Left lung (tissue), 10 donors: ENCODE results near the gene RHOF. TPM values are rescaled to one million over a fixed set of nuclear protein-coding genes. Genes with fewer than 3 reads are reported as not detected.

Source experiments
- ATAC-seq: fragments of 200-7000 bp; cut with Tn5 transposase; one replicate; pipeline ENCODE4 v1.9.1; 2020; ENCODE audit warnings: moderate library complexity
- DNase-seq, 4 donors: peaks; one replicate each; pipeline ENCODE4 v3.0.0-alpha.2; 2013 to 2020
- H3K27ac ChIP-seq, 2 donors: fragments of 200-600 bp; sonication (generic) in 1 of 2; one replicate each; pipeline versions ENCODE4 v1.5.0 to v1.8.0; 2020 to 2021
- H3K27me3 ChIP-seq, 2 donors: fragments of 200-600 bp; sonication (generic) in 1 of 2; one replicate each; pipeline versions ENCODE4 v1.5.0 to v1.8.0; 2020 to 2021
- H3K36me3 ChIP-seq, 2 donors: fragments of 200-600 bp; sonication (generic) in 1 of 2; one replicate each; pipeline versions ENCODE4 v1.5.0 to v1.8.0; 2020 to 2021
- H3K4me1 ChIP-seq, 2 donors: fragments of 200-600 bp; one replicate each; pipeline ENCODE4 v1.8.0; 2021
- H3K4me3 ChIP-seq, 2 donors: fragments of 200-600 bp; sonication (generic) in 1 of 2; one replicate each; pipeline versions ENCODE4 v1.5.0 to v1.8.0; 2020 to 2021; ENCODE audit warnings: mild to moderate bottlenecking in 1 of 2
- H3K9me3 ChIP-seq, 2 donors: fragments of 200-600 bp; sonication (generic) in 1 of 2; one replicate each; pipeline versions ENCODE4 v1.5.0 to v1.8.0; 2020 to 2021
- intact Hi-C, 2 donors: fragments of 100-400 bp; cut with DNase I; formaldehyde crosslinking; loops; one replicate each; pipeline versions ENCODE4 v1.11.2 to v1.14.2; 2022
- polyA plus RNA-seq, 6 donors: library from polyadenylated mRNA; unstranded; fragments of 120-200 nt; gene quantifications; one replicate each; pipeline ENCODE4 v1.2.1, GENCODE V29; 2013; ENCODE audit not compliant: insufficient read length in 6 of 6
- total RNA-seq, 2 donors: library from RNA; stranded (reverse); fragmentation: NEBNext Ultra II Directional; extraction: Animal tissue kit (Norgen Biotek cat#: 25700); gene quantifications; one replicate each; pipeline ENCODE4 v1.2.1, GENCODE V29; 2021
- TF ChIP-seq, protein P1 (sequence below), 2 donors: fragments of 200-600 bp; sonication (generic) in 1 of 2; IDR thresholded peaks; one replicate each; pipeline versions ENCODE4 v1.5.0 to v1.8.0; 2021; ENCODE audit warnings: antibody characterized with exemption in 2 of 2
- donor health status: DM: no; HTN: yes; CAD: no.
- donor health status: DM: no; HTN: no; CAD: no.

RHOF gene
- total and polyA plus RNA-seq, 8 donors = 8.5 to 48.3 (median 12.3) TPM

DNA sequence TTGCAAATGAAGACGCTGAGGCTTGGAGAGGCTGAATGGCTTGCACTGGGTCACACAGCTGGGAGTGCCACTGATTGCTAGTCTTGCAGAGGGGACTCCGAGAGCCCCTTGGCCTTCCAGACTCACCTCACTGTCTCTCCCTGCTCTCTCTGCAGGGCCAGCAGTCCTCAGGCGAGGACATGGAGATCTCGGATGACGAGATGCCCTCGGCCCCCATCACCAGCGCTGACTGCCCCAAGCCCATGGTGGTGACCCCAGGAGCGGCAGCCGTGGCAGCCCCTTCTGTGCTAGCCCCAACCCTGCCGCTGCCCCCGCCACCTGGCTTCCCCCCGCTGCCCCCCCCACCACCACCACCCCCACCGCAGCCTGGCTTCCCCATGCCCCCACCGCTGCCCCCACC is 20.5 kb upstream of the RHOF start:
- DNase-seq = peak in 1 of 4 donors; percentile 68
- TF ChIP-seq, protein P1, sequence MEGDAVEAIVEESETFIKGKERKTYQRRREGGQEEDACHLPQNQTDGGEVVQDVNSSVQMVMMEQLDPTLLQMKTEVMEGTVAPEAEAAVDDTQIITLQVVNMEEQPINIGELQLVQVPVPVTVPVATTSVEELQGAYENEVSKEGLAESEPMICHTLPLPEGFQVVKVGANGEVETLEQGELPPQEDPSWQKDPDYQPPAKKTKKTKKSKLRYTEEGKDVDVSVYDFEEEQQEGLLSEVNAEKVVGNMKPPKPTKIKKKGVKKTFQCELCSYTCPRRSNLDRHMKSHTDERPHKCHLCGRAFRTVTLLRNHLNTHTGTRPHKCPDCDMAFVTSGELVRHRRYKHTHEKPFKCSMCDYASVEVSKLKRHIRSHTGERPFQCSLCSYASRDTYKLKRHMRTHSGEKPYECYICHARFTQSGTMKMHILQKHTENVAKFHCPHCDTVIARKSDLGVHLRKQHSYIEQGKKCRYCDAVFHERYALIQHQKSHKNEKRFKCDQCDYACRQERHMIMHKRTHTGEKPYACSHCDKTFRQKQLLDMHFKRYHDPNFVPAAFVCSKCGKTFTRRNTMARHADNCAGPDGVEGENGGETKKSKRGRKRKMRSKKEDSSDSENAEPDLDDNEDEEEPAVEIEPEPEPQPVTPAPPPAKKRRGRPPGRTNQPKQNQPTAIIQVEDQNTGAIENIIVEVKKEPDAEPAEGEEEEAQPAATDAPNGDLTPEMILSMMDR (IDR thresholded peaks at IDR 0.05) = no peak
- Histone ChIP-seq H3K9me3 (no peaks in the 10 kb centered on the region), H3K4me1 (peaks cover 23 to 49% of the 10 kb centered on the region in 2 donors), H3K4me3 (no peak overlapping the region), H3K36me3 (peaks cover 0 to 75% of the 10 kb centered on the region in 2 donors), H3K27me3 (no peaks in the 10 kb centered on the region), H3K27ac (peak overlapping the region in 1 of 2 donors; percentile 80)
- intact Hi-C loops = no loop called here
- no peak for ATAC-seq

DNA sequence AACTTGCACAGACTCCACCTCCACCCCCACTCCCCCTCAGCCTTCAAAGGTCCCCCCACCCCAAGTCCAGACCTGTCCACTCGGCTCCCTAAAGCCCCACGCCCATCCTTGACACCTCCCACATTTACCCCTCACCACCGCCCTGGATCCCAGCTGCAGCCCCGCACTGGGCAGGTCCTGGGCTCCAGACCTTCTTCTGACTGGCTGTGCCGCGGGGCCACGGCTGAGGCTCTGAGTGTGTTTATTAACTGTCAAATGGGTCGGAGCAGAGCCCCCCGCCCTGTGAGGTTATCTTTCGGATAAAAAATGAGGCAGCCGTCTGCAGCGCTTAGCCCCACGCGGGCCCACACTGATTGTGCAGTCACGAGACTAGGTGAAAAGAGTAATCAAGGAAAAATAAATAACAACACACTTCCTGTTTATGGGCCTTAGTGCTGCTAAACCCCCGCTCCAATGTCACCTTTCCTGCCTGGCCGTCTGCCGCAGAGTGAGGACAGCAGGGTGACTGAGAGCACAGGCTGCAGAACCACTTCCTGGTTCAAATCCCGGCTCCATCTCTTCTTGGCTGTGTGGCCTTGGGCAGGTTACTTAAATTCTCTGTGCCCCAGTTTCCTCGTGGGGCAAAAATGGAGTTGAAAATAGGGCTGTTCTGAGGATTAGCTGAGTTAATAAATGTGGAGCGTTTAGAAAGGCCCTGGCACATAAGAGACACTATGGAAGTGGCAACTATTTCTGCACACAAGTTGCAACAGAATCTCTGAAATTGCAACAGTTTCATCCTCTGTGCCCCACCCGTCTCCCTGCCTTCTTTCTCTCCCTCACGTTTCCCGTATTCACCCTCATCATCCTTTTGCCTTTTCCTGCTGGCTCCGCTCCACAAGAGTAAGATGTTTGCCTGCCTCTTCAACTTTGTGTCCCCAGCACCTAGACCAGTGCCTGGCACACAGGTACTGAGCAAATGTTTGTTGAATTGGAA is 19.7 kb upstream of the RHOF start:
- peaks cover 23 to 49% of the 10 kb centered on the region in 2 donors for H3K4me1 ChIP-seq
- TF ChIP-seq, protein P1 (IDR thresholded peaks at IDR 0.05) = no peak
- H3K9me3 ChIP-seq = no peaks in the 10 kb centered on the region
- DNase-seq = peak in 2 of 4 donors; percentile 32 to 81
- H3K36me3 ChIP-seq = peaks cover 0 to 75% of the 10 kb centered on the region in 2 donors
- ATAC-seq = peak; percentile 1
- H3K4me3 ChIP-seq = peak overlapping the region; percentile 61 to 68
- no peaks in the 10 kb centered on the region for H3K27me3 ChIP-seq
- intact Hi-C loops = no loop called here
- peak overlapping the region in 1 of 2 donors; percentile 80 for H3K27ac ChIP-seq

- peak overlapping the region; percentile 61 to 68 for H3K4me3 ChIP-seq
- peaks cover 0 to 72% of the 10 kb centered on the region in 2 donors for H3K36me3 ChIP-seq
- peak overlapping the region; percentile 62 to 80 for H3K27ac ChIP-seq
- no peaks in the 10 kb centered on the region for H3K27me3 ChIP-seq
- peaks cover 23 to 56% of the 10 kb centered on the region in 2 donors for H3K4me1 ChIP-seq
- TF ChIP-seq, protein P1 (IDR thresholded peaks at IDR 0.05) = peak in 1 of 2 donors; percentile 38
- intact Hi-C loops = no loop called here
- DNase-seq (peak in 3 of 4 donors; percentile 63 to 93 (median 81)), ATAC-seq (peak; percentile 94)
- no peaks in the 10 kb centered on the region for H3K9me3 ChIP-seq
Observed at GRCh38 chr12:121812320-121812871, 18.9 kb upstream of the RHOF start.

DNA sequence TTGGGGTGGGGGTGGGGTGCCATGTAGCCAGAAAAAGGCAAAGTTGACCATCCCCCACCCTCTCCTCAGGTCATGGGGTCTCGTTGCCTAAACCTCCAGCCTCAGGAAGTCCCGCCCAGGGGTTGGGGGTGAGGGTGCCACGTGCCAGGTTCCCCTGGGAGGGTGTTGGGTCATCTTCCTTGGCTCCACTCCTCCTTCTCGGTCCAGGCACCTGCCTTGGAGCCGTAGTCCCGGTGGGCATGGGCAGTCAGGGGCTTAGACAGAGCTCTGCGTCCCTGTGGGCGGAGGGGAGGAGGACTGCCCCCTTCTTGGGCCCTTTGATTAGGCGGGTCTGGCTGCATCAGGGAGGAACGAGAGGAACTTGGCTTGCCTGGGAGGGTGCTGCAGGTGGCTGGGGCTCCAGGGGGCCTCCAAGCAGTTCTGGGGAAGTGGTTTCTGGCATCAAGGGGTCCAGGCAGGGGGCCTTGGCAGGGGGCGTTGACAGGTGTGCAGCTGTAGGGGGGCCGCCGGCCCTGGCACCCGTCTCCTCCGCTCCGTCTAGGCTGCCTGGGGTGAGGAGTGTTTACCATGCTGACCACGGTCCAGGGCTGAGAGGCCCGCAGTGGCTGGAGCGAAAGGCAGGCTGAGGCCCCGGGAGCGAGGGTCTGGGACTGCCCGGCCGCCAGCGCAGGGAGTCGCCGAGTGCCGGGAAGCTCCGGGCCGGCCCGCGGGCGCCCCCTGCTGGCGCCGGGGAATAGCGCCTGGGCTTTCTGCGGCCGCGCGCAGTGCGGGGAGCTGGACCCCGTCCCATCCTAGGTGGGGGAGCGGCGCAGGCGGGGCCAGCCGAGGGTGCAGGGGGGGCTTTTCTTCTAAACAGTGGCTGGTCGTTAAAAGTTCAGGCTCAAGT is 18.2 kb upstream of the RHOF start:
- Histone ChIP-seq H3K36me3 (peaks cover 0 to 65% of the 10 kb centered on the region in 2 donors), H3K27me3 (no peaks in the 10 kb centered on the region), H3K9me3 (no peaks in the 10 kb centered on the region), H3K4me1 (peaks cover 28 to 63% of the 10 kb centered on the region in 2 donors), H3K4me3 (peak overlapping the region; percentile 61 to 68), H3K27ac (peak overlapping the region; percentile 62 to 80)
- ATAC-seq (peak; percentile 96), DNase-seq (peak; percentile 68 to 95 (median 75))
- intact Hi-C loops = no loop called here
- TF ChIP-seq, protein P1 (IDR thresholded peaks at IDR 0.05) = peak; percentile 99 to 100
